DOHH2 (cell line): ENCODE results near the gene IGLON5.

Experiments
- CTCF ChIP-seq: fragments of 200-600 bp; sonication (generic); IDR thresholded peaks from one replicate; pipeline ENCODE4 v1.5.1; 2014; ENCODE audit warnings: antibody characterized with exemption, mild to moderate bottlenecking, low read depth, low read length; ENCODE audit not compliant: poor library complexity, severe bottlenecking
- EZH2phosphoT487 ChIP-seq: fragments of 200-600 bp; sonication (generic); IDR thresholded peaks from 2 replicates; pipeline ENCODE4 v1.6.1; 2017; ENCODE audit warnings: borderline replicate concordance, mild to moderate bottlenecking, antibody characterized with exemption, low read length, moderate library complexity, mixed read lengths

GRCh38 chr19:51380379-51380778, 68.9 kb downstream of the IGLON5 start:
- TF ChIP-seq CTCF (no peak), EZH2phosphoT487 (no peak)
